ENCODE data around the gene ADGRG1.
"Not testable (repeated sequence)": the region's sequence is repeated elsewhere in the genome, so short reads cannot be mapped to it uniquely, and the experiment has no call there.

Gene ADGRG1

GRCh38 chr16:57669476-57670162 lies 41.2 kb downstream of the ADGRG1 start:
- no peak for DNase-seq

- no peak for DNase-seq
Observed at GRCh38 chr16:57670196-57670595, 41.8 kb downstream of the ADGRG1 start.

- DNase-seq: not testable (repeated sequence)
Observed at GRCh38 chr16:57671451-57671850, 43.0 kb downstream of the ADGRG1 start.

- DNase-seq: no peak
Observed at GRCh38 chr16:57672416-57672815, 44.0 kb downstream of the ADGRG1 start.

GRCh38 chr16:57672824-57673223 lies 44.4 kb downstream of the ADGRG1 start:
- no peak for DNase-seq

GRCh38 chr16:57675741-57676551 lies 47.5 kb downstream of the ADGRG1 start:
- no peak for DNase-seq

GRCh38 chr16:57676553-57677085 lies 48.2 kb downstream of the ADGRG1 start:
- no peak for DNase-seq

- DNase-seq: no peak
Observed at GRCh38 chr16:57677622-57678369, 49.4 kb downstream of the ADGRG1 start.

- DNase-seq: no peak
Observed at GRCh38 chr16:57679016-57679415, 50.6 kb downstream of the ADGRG1 start.

GRCh38 chr16:57679767-57680482 lies 51.5 kb downstream of the ADGRG1 start:
- DNase-seq: no peak

- DNase-seq: no peak
Observed at GRCh38 chr16:57680842-57681375, 52.5 kb downstream of the ADGRG1 start.

- DNase-seq: no peak
Observed at GRCh38 chr16:57681950-57682728, 53.7 kb downstream of the ADGRG1 start.

- DNase-seq: no peak
Observed at GRCh38 chr16:57682809-57683635, 54.6 kb downstream of the ADGRG1 start.

- DNase-seq: no peak
Observed at GRCh38 chr16:57683636-57684545, 55.5 kb downstream of the ADGRG1 start.

GRCh38 chr16:57684626-57685358 lies 56.4 kb downstream of the ADGRG1 start:
- DNase-seq: no peak

GRCh38 chr16:57685633-57686032 lies 57.2 kb downstream of the ADGRG1 start:
- no peak for DNase-seq

- no peak for DNase-seq
Observed at GRCh38 chr16:57686577-57686976, 58.1 kb downstream of the ADGRG1 start.

GRCh38 chr16:57687363-57687929 lies 59.0 kb downstream of the ADGRG1 start:
- no peak for DNase-seq

Measured in activated naive CD4-positive, alpha-beta T cell (primary cell).